ENCODE results near the gene NCAPG2.

The NCAPG2 gene

GRCh38 chr7:158617737-158618128, 86.9 kb downstream of the NCAPG2 start:
- TF ChIP-seq, protein P1, sequence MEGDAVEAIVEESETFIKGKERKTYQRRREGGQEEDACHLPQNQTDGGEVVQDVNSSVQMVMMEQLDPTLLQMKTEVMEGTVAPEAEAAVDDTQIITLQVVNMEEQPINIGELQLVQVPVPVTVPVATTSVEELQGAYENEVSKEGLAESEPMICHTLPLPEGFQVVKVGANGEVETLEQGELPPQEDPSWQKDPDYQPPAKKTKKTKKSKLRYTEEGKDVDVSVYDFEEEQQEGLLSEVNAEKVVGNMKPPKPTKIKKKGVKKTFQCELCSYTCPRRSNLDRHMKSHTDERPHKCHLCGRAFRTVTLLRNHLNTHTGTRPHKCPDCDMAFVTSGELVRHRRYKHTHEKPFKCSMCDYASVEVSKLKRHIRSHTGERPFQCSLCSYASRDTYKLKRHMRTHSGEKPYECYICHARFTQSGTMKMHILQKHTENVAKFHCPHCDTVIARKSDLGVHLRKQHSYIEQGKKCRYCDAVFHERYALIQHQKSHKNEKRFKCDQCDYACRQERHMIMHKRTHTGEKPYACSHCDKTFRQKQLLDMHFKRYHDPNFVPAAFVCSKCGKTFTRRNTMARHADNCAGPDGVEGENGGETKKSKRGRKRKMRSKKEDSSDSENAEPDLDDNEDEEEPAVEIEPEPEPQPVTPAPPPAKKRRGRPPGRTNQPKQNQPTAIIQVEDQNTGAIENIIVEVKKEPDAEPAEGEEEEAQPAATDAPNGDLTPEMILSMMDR (IDR thresholded peaks at IDR 0.05; ENCODE audit: control insufficient read depth, insufficient read depth, low read depth, low read length, missing control alignments), result no peak
- no peak overlapping the region for H3K4me3 ChIP-seq (ENCODE audit: control insufficient read depth, low read depth, low read length)
- DNase-seq (ENCODE audit: low read depth), result no peak

DNA sequence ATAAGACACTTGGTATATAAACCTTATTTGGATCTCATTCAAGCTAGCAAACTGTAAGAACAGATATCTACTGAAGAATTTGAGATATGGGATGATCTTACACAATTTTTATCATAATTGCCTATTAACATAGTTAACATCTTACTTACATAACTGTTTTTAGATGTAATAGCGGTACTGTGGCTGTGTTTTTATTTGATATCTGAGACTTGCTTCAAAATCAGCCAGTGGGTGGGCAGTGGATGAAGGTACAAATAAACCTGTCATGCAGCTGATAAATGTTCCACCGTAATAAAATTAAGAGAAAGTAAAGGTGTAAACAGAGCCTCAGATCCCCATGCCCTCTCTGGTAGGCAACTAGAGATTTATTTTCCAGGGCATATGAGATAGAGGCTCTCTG, 88.6 kb downstream of the NCAPG2 start:
- no peak for DNase-seq (ENCODE audit: low read depth)
- no peak overlapping the region for H3K4me3 ChIP-seq (ENCODE audit: control insufficient read depth, low read depth, low read length)
- TF ChIP-seq, protein P1 (IDR thresholded peaks at IDR 0.05; ENCODE audit: control insufficient read depth, insufficient read depth, low read depth, low read length, missing control alignments), result no peak

- DNase-seq (ENCODE audit: low read depth), result peak; percentile 35
- H3K4me3 ChIP-seq (ENCODE audit: control insufficient read depth, low read depth, low read length), result no peak overlapping the region
- TF ChIP-seq, protein P1 (IDR thresholded peaks at IDR 0.05; ENCODE audit: control insufficient read depth, insufficient read depth, low read depth, low read length, missing control alignments), result no peak
Measured at GRCh38 chr7:158614700-158615099, 89.9 kb downstream of the NCAPG2 start.

GRCh38 chr7:158613481-158613880, 91.1 kb downstream of the NCAPG2 start:
- no peak overlapping the region for H3K4me3 ChIP-seq (ENCODE audit: control insufficient read depth, low read depth, low read length)
- DNase-seq (ENCODE audit: low read depth), result no peak
- TF ChIP-seq, protein P1 (IDR thresholded peaks at IDR 0.05; ENCODE audit: control insufficient read depth, insufficient read depth, low read depth, low read length, missing control alignments), result no peak

GRCh38 chr7:158612546-158612945, 92.1 kb downstream of the NCAPG2 start:
- TF ChIP-seq, protein P1 (IDR thresholded peaks at IDR 0.05; ENCODE audit: control insufficient read depth, insufficient read depth, low read depth, low read length, missing control alignments), result no peak
- DNase-seq (ENCODE audit: low read depth), result no peak
- H3K4me3 ChIP-seq (ENCODE audit: control insufficient read depth, low read depth, low read length), result no peak overlapping the region

DNA sequence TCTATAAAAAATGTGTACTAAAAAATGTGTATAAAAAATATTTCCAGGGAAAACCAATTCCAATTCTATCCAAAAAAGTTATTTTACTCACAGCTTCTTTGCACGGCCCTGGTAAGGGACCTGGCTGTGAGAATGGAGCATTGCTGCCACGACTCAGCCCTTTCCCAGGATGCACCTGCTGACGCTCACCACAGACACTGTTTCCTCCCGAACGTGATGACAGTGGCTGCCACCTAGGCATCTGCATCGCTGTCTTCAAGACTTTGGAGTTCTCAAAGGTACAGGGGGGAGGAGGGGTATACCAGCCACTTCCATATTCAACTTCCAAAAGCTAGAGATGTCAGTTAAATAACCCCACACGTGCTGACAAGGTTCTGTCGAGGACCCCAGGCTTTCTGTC, 93.1 kb downstream of the NCAPG2 start:
- no peak overlapping the region for H3K4me3 ChIP-seq (ENCODE audit: control insufficient read depth, low read depth, low read length)
- DNase-seq (ENCODE audit: low read depth), result no peak
- TF ChIP-seq, protein P1 (IDR thresholded peaks at IDR 0.05; ENCODE audit: control insufficient read depth, insufficient read depth, low read depth, low read length, missing control alignments), result no peak
